Loucy (cell line): ENCODE measurements around the gene TSPEAR.

ENCODE experiments used
- EZH2phosphoT487 ChIP-seq: fragments of 200-600 bp; IDR thresholded peaks from 2 replicates; pipeline ENCODE4 v1.6.1; 2018; ENCODE audit warnings: antibody characterized with exemption, mild to moderate bottlenecking, moderate library complexity, borderline replicate concordance
- TF ChIP-seq, protein P1 (sequence below): fragments of 200-600 bp; sonication (generic); conservative IDR thresholded peaks from 2 replicates; pipeline ENCODE4 v1.5.1; 2014; ENCODE audit warnings: mild to moderate bottlenecking, antibody characterized with exemption, low read length

DNA sequence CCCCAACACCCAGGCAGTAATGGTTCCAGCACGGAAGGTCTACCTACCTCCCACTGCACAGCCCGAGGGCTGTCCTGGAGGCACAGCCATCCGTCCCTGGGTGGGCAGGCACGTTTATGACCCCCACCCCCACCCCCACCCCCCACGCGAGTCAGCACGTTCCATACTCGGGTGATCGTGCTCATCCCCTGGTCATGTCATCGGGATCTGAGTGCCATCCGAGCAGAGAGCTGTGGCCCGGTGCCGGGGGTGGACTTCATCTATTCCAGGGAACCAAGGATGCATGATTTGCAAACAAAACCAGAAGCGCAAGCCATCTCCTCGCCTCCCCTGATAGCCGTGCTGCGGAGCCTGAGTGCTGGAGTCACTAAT lies 1.1 kb downstream of the TSPEAR start:
- TF ChIP-seq, protein P1, sequence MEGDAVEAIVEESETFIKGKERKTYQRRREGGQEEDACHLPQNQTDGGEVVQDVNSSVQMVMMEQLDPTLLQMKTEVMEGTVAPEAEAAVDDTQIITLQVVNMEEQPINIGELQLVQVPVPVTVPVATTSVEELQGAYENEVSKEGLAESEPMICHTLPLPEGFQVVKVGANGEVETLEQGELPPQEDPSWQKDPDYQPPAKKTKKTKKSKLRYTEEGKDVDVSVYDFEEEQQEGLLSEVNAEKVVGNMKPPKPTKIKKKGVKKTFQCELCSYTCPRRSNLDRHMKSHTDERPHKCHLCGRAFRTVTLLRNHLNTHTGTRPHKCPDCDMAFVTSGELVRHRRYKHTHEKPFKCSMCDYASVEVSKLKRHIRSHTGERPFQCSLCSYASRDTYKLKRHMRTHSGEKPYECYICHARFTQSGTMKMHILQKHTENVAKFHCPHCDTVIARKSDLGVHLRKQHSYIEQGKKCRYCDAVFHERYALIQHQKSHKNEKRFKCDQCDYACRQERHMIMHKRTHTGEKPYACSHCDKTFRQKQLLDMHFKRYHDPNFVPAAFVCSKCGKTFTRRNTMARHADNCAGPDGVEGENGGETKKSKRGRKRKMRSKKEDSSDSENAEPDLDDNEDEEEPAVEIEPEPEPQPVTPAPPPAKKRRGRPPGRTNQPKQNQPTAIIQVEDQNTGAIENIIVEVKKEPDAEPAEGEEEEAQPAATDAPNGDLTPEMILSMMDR, result no peak
- no peak for TF ChIP-seq EZH2phosphoT487
